ENCODE data around the gene OVCH1.

OVCH1 gene

GRCh38 chr12:29521951-29522350 is 24.5 kb upstream of the OVCH1 start:
- H3K4me3 Mint-ChIP-seq, result no peak overlapping the region
- no peak for DNase-seq

GRCh38 chr12:29519585-29520182 is 22.2 kb upstream of the OVCH1 start:
- H3K27me3 Mint-ChIP-seq (ENCODE audit: low read depth, poor library complexity), result peaks cover 2% of the 10 kb centered on the region
- no peak overlapping the region for H3K27ac Mint-ChIP-seq
- DNase-seq, result peak; percentile 28
- H3K36me3 Mint-ChIP-seq (ENCODE audit: low read depth), result no peaks in the 10 kb centered on the region
- H3K9me3 Mint-ChIP-seq, result no peaks in the 10 kb centered on the region
- no peak overlapping the region for H3K4me3 Mint-ChIP-seq
- no peaks in the 10 kb centered on the region for H3K4me1 Mint-ChIP-seq
- TF ChIP-seq CTCF (IDR thresholded peaks at IDR 0.05), result peak; percentile 61

More at GRCh38 chr12:29521951-29522350, 24.5 kb upstream of the OVCH1 start:
- Mint-ChIP-seq H3K27ac (no peak overlapping the region), H3K4me1 (no peaks in the 10 kb centered on the region), H3K9me3 (no peaks in the 10 kb centered on the region), H3K36me3 (ENCODE audit: low read depth) (no peaks in the 10 kb centered on the region), H3K27me3 (ENCODE audit: low read depth, poor library complexity) (peaks cover 2% of the 10 kb centered on the region)
- no peak for TF ChIP-seq CTCF (IDR thresholded peaks at IDR 0.05)

GRCh38 chr12:29518407-29518806 is 20.9 kb upstream of the OVCH1 start:
- H3K9me3 Mint-ChIP-seq, result no peaks in the 10 kb centered on the region
- H3K4me1 Mint-ChIP-seq, result no peaks in the 10 kb centered on the region
- no peak for DNase-seq
- no peak overlapping the region for H3K4me3 Mint-ChIP-seq
- H3K27me3 Mint-ChIP-seq (ENCODE audit: low read depth, poor library complexity), result peaks cover 2% of the 10 kb centered on the region
- no peaks in the 10 kb centered on the region for H3K36me3 Mint-ChIP-seq (ENCODE audit: low read depth)
- no peak for TF ChIP-seq CTCF (IDR thresholded peaks at IDR 0.05)
- H3K27ac Mint-ChIP-seq, result no peak overlapping the region

- Mint-ChIP-seq H3K4me3 (no peak overlapping the region), H3K9me3 (no peaks in the 10 kb centered on the region), H3K4me1 (no peaks in the 10 kb centered on the region), H3K27ac (no peak overlapping the region), H3K36me3 (ENCODE audit: low read depth) (no peaks in the 10 kb centered on the region), H3K27me3 (ENCODE audit: low read depth, poor library complexity) (no peaks in the 10 kb centered on the region)
- DNase-seq, result no peak
- TF ChIP-seq CTCF (IDR thresholded peaks at IDR 0.05), result no peak
Observed at GRCh38 chr12:29517264-29517663, 19.8 kb upstream of the OVCH1 start.

- no peak for DNase-seq
- Mint-ChIP-seq H3K4me1 (no peaks in the 10 kb centered on the region), H3K27ac (no peak overlapping the region), H3K36me3 (ENCODE audit: low read depth) (no peaks in the 10 kb centered on the region), H3K4me3 (no peak overlapping the region), H3K27me3 (ENCODE audit: low read depth, poor library complexity) (no peaks in the 10 kb centered on the region), H3K9me3 (no peaks in the 10 kb centered on the region)
- TF ChIP-seq CTCF (IDR thresholded peaks at IDR 0.05), result no peak
Observed at GRCh38 chr12:29516431-29516875, 19.0 kb upstream of the OVCH1 start.

GRCh38 chr12:29510591-29511185 is 13.2 kb upstream of the OVCH1 start:
- H3K36me3 Mint-ChIP-seq (ENCODE audit: low read depth), result no peaks in the 10 kb centered on the region
- no peaks in the 10 kb centered on the region for H3K9me3 Mint-ChIP-seq
- H3K27ac Mint-ChIP-seq, result peak overlapping the region; percentile 10
- peaks cover 16% of the 10 kb centered on the region for H3K4me1 Mint-ChIP-seq
- no peak overlapping the region for H3K4me3 Mint-ChIP-seq
- TF ChIP-seq CTCF (IDR thresholded peaks at IDR 0.05), result no peak
- no peak for DNase-seq
- H3K27me3 Mint-ChIP-seq (ENCODE audit: low read depth, poor library complexity), result no peaks in the 10 kb centered on the region
